HG02884 (cell line): ENCODE measurements around the gene COL11A2.

Experiments used
- ATAC-seq: cut with Tn5 transposase; IDR thresholded peaks from one replicate; pipeline ENCODE4 v1.9.1; 2021; ENCODE audit warnings: mild to moderate bottlenecking, moderate library complexity; ENCODE audit not compliant: unreplicated experiment

COL11A2 gene

GRCh38 chr6:33172688-33173534 is 19.4 kb downstream of the COL11A2 start:
- ATAC-seq = no peak

DNA sequence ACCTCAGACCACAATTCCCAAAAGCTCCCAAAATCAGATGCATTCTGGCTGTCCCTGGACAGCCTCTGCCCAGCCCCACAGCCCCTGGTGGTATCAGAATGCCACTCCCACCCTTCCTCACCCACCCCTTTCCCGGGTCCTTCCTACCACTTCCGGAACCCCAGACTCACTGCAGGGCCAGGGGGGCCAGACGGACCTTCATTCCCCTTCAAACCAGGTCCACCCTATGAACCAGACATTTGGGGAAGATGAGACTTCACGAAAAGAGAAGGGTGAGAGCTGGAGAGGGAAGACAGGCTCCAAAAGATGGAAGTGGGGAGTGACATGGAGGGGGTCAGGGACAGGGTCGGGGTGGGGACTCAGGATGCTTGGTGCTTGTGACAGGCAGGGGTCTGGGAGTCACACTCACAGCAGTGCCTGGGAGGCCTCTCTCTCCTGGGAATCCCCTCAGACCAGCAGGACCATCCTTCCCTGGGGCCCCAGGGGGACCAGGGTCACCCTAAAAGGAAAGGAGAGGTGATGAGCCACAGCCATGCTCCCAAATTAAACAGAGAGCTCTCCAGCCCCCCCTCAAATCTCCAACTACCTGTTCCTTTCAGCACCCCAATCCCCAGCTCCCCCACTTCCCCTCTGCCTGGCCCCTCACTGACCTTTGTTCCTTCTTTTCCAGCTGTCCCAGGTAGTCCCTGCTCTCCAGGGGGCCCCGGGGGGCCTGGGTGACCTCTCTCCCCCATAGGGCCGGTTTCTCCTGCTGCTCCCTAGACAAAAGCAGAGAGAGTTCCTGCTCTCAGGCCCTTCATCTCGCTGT is 20.2 kb downstream of the COL11A2 start:
- ATAC-seq = no peak

DNA sequence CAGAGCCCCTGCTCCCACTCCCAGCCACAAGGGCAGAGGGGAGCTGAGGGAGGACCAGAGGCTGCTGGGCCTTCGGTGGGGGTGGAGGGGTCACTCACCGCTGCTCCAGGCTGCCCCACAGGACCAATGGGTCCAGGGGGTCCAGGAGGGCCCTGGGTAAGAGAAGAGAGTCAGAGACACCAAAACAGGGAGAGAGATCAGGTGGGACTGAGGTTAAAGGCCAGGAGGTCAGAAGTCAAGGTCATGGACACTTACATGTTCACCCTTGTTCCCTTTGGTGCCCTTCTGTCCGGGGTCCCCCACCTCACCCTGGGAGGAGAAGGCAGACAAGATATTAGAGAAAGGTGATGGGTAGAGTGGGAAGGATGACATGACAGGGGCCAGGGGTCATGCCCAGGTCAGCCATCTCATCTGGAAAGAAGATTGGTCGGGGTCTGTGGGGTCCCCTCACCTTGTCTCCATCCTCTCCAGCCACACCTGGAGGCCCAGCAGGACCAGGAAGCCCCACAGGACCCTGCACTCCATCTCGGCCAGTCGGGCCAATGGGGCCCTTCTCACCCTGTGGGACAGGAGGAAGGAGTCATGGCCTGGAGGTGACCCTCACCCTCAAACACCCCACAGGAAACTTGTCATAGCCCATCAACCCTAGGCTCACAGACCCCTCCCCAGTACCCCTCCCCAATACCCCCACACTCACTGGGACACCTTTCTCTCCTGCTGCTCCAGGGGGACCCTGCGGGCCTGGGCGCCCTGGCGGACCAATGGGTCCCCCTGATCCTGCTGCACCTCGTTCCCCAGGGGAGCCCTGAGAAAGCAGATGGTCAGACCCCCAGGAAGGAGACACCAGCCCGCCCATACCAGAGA is 21.0 kb downstream of the COL11A2 start:
- ATAC-seq = no peak

- no peak for ATAC-seq
These were observed 21.9 kb downstream of the COL11A2 start for GRCh38 chr6:33170176-33171015.

- ATAC-seq = no peak
These were observed 22.7 kb downstream of the COL11A2 start for GRCh38 chr6:33169291-33170175.

DNA sequence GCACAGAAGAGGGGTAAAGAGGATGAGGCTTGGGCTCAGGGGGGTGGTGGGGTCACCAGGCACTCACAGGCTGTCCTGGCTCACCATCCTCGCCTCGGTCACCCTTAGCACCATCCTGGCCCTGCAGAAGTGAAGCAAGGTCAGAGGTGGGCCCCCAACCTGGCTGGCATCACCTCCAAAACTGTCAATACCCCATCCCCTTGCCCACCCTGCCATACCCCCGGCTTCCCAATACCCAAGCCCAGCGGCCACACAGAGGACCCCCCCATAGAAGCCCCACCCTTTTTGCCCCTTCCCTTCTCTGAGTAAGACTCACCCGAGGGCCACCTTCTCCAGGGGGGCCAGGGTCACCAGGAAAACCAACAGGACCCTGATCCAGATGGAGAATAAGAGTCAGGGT is 23.6 kb downstream of the COL11A2 start:
- ATAC-seq = no peak

DNA sequence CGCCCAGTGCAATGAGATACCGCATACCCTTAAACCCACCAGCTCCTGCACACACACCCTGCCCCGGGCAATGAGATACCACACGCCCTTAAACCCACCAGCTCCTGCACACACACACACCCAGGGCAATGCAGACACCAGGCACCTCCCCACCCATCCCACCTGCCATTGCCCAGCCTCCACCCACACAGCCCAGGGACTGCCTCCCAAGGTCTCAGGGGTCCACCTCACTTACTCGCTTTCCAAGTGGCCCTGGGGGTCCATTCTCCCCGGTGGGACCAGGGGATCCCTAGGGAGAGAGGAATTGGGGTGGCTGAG is 24.0 kb downstream of the COL11A2 start:
- no peak for ATAC-seq

DNA sequence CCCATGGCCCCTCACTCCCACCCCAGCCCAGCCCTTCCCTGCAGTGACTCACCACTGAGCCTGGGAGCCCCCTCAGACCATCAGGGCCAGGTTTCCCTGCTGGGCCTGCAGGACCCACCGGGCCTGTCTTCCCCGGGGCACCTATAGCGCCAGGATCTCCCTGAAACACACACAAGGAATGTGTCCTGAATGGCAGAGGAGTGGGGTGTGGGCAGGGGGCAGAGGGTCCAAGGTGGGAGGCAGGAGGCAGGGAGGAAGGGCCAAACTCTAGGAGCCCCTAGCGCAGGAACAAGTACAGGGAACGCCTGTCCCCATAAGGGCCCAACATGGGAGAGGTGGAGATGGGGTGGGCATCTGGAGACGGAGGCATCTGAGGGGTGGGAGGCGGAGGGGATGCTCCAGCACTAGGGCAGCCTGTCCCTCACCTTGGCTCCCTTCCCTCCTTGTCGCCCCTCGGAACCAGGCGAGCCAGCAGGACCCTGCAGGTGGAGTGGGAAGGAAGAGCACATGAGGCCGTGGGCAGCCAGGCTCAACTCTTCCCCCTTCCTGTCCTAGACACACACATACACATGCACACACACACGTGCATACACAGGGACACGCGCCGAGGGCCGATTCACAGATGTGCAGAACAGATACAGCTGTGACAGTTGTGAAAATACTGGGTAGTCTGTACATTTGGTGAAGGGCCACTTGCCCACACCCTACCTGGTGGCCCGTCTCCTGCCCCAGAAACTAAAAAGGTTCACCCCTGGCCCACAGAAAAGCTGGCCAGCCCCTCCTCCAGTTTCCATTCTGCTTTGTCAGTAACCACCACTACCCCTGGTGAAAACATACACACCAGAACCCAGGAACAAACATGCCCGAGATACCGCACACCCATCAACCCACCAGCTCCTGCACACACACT is 24.6 kb downstream of the COL11A2 start:
- ATAC-seq = no peak

- no peak for ATAC-seq
These were observed 25.5 kb downstream of the COL11A2 start for GRCh38 chr6:33166811-33167210.

DNA sequence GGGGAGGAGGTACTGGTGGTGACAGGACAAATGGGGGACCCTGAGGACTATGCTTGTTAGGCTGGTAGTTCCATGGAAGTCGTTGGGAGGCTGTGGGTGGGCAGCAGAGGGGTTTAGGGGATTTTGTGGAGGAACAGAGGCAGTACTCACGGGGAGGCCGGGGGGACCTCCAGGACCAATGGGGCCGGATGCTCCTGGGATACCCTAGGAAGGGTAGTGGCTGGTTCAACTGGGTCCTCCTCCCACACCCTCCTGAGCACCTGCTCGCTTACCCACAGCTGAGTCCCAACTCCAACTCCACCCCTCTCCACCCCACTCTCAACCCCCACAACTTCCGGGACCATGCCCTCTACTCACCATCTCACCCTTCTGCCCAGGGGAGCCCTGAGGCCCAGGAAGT is 25.9 kb downstream of the COL11A2 start:
- no peak for ATAC-seq

- no peak for ATAC-seq
These were observed 26.5 kb downstream of the COL11A2 start for GRCh38 chr6:33165581-33166258.

- no peak for ATAC-seq
These were observed 27.4 kb downstream of the COL11A2 start for GRCh38 chr6:33164665-33165373.

DNA sequence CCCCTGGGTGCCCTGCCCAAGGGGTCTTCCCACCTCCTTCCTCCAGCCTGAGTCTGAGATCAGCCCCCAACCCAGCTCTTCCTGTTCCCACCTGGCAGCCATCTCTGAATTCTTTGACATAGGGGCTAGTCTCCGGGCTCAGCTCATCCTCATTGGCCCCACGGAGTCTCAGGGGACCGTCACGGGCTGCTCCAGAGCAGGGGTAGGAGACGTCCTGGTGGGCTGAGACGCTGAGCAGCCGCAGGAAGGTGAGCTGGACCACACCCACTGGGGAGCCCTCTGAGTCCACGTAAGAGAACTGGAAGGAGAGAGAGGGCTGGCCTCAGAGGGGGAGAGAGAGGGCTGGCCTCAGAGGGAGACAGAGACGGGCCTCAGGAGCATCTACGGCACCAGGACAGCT is 28.1 kb downstream of the COL11A2 start:
- ATAC-seq = no peak

DNA sequence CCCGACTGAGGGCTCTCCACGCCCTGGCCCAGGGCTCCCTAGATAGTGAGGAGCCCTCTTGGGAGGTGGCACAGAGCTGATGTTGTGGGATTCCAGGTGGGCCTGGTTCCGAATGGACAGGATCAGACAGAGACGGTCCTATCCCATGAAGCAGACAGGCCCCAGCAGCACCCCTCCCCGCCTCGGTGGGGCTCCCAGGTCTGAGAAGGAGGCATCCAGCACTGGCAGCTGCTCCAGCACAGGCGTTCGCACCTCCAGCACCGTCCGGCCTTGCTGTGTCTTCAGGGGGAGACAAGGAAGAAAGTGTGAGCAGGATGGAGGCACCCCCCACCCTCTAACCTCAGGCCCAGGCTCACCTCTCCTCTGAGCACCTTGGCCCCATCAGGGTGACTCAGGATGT is 28.7 kb downstream of the COL11A2 start:
- no peak for ATAC-seq

- ATAC-seq = peak; percentile 48
These were observed 30.6 kb downstream of the COL11A2 start for GRCh38 chr6:33161354-33162331.

- no peak for ATAC-seq
These were observed 31.4 kb downstream of the COL11A2 start for GRCh38 chr6:33160728-33161344.
